HS-27A (cell line): Measurements from ENCODE around the gene GCSAM.

Source experiments
- DNase-seq: peaks from one replicate; pipeline ENCODE4 v3.0.0-alpha.2; 2012; ENCODE audit warnings: low read depth, missing footprints

The GCSAM gene

GRCh38 chr3:112132975-112133448 lies at the start of gene GCSAM:
TSS of gene GCSAM (minus strand) at chr3:112133248. CDS start at chr3:112133120, 128 bp downstream.
- DNase-seq = no peak

- DNase-seq = no peak
Measured at GRCh38 chr3:112175646-112176045, 42.6 kb upstream of the GCSAM start.

GRCh38 chr3:112175037-112175436 lies 42.0 kb upstream of the GCSAM start:
- no peak for DNase-seq

GRCh38 chr3:112171144-112171543 lies 38.1 kb upstream of the GCSAM start:
- DNase-seq = no peak

- no peak for DNase-seq
Measured at GRCh38 chr3:112170046-112170445, 37.0 kb upstream of the GCSAM start.

GRCh38 chr3:112167758-112168157 lies 34.7 kb upstream of the GCSAM start:
- no peak for DNase-seq

GRCh38 chr3:112149136-112149535 lies 16.1 kb upstream of the GCSAM start:
- DNase-seq = no peak

DNA sequence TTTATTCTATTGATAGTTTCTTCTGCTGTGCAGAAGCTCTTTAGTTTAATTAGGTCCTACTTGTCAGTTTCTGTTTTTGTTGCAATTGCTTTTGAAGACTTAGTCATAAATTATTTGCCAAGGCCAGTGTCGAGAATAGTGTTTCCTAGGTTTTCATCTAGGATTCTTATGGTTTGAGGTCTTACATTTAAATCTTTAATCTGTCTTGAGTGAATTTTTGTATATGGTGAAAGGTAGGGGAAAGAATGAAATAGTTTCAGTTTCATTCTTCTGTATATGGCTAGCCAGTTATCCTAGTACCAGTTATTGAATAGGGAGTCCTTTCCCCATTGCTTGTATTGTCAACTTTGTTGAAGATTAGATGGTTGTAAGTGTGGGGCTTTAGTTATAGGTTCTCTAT lies 10.6 kb upstream of the GCSAM start:
- DNase-seq = no peak

DNA sequence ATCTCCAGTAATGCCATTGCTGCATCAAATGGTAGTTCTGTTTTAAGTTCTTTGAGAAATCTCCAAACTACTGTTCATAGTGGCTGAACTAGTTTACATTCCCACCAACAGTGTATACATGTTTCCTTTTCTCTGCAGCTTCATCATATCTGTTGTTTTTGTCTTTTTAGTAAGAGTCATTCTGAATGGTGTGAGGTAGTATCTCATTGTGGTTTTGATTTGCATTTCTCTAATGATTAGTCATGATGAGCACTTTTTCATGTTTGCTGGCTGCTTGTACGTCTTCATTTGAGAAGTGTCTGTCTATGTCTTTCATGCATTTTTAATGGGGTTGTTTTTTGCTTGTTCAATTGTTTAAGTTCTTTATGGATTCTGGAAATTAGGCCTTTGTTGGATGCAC lies 10.2 kb upstream of the GCSAM start:
- no peak for DNase-seq

GRCh38 chr3:112141293-112141692 lies 8.2 kb upstream of the GCSAM start:
- DNase-seq = no peak

GRCh38 chr3:112140584-112140983 lies 7.5 kb upstream of the GCSAM start:
- DNase-seq = no peak

- no peak for DNase-seq
Measured at GRCh38 chr3:112138219-112138969, 5.3 kb upstream of the GCSAM start.

- no peak for DNase-seq
Measured at GRCh38 chr3:112137781-112138180, 4.7 kb upstream of the GCSAM start.

GRCh38 chr3:112136959-112137693 lies 4.1 kb upstream of the GCSAM start:
- peak; percentile 11 for DNase-seq

DNA sequence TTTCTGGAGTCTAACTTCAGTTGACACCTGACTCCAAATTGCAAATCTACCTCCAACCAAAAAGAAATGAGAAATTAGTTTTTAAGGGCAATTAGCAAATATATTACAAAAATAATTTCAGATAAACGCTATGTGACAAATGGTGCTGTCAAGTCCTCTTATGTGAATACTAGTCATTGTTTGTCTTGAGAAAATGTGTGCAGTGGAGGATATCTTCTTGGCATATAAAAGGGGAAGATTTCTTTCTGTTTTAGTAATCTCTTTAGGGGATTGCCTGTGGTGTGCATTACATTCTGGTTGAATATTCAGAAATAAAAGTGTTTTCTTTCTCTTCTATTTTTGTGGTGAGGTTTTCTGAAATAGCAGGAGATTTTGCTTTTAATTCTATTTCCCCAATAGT lies 3.0 kb upstream of the GCSAM start:
- DNase-seq = no peak

- DNase-seq = no peak
Measured at GRCh38 chr3:112134335-112135124, 1.5 kb upstream of the GCSAM start.

DNA sequence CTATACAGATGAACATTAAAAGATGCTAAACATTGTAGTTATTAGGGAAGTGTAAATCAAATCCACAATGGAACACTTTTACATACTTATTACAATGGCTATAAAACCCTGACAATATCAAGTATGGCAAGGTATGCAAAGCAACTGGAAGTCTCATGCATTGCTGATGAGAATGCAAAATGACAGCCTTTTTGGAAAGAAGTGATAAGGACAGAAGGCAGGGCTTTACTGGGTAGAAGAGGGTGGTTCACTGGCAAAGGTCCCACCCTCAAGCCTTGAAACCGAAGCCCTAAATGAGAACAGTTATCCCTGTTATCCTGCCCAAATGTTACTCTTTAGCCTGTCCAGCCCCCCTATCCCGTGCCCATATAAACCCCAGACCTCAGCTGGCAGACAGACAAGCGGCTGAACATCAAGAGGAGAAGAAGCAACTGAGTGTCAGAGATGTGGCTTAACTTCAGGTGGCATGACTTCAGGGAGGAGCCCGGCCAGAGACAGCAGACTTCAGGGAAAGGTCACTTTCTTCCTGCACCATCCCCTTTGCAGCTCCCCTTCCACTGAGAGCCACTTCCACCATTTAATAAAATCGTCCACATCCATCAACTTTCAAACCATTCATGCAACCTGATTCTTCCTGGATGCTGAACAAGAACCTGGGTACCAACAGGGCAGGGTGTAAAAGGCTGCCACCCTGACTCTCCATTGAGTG lies 732 bp upstream of the GCSAM start:
- no peak for DNase-seq

- no peak for DNase-seq
Measured at GRCh38 chr3:112132554-112132953, 494 bp downstream of the GCSAM start.

DNA sequence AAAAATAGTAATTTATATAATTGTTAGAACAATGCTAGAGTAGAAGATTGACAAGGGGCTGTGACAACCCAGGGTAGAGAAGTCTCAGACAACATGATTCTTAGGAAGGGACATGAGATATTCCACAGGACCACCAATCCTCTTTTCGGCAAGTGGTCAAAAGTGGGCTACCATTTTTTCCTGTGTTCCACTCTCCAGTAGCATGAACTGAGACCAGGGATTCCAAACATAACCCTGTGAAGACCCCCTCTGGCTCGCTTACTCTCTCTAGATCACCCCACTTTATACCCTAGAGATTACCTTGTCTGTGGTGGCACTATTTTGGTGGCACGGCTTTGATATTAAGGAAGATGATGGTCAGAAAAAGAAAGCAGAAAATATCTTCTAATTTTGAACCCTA lies 960 bp downstream of the GCSAM start:
- DNase-seq = no peak

DNA sequence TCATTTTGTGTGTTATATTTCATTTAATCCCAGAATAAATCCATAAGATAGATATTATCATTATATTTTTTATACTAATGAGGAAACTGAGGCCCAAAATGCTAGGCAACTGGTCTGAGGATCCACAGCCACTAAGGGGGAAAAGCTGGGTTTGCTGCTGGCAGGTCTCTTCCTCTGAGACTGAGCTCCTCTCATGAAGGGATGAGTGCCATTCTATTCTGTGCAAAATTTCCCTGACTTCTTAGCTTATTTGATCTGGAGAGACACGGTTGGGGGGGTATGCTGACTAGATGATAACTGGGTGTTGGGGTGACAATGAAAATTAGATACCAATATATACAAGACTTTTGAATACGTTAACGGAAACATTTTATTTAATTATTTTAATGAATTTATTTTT lies 1.9 kb downstream of the GCSAM start:
- DNase-seq = no peak

DNA sequence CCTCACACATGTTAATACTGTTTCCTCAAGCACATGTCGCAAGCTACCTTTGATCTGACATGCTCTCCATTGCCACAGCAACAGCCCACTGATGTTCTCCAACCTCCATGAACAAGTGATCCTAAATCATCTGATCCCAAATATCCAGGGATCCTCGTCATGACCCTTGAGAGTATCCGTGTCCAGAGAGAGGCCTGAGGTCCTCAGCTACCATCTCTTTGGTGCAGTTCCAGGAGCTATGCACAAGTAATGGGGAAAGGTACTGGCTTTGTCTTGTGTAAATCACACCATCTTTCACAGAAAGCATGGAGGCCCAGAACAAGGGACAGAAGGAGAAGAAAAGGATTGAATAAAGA lies 2.4 kb downstream of the GCSAM start:
- no peak for DNase-seq
